Natural killer cell (primary cell): ENCODE results near the gene LY6G6F. TPM values are rescaled to one million over a fixed set of nuclear protein-coding genes. Genes with fewer than 3 reads are reported as not detected.
A peak's percentile ranks its signal among the peaks of the same experiment; 100 is the strongest.

Experiments
- ATAC-seq, 3 donors: fragments of 150-1000 bp in 2 of 3; fragments of 200-7000 bp in 1 of 3; cut with Tn5 transposase; 1 replicate in 1 of 3; 2 replicates in 2 of 3; pipeline ENCODE4 v1.10.0; 2021; ENCODE audit warnings: mild to moderate bottlenecking in 2 of 3, moderate library complexity in 2 of 3
- DNase-seq, 2 donors: peaks; one replicate each; pipeline versions ENCODE4 v3.0.0 to v3.0.0-alpha.2; 2013 to 2021; ENCODE audit warnings: mixed read lengths in 1 of 2
- H3K27ac ChIP-seq: one replicate; pipeline ENCODE4 v1.5.1; 2013; ENCODE audit warnings: mild to moderate bottlenecking, low read length
- H3K27me3 ChIP-seq: one replicate; pipeline ENCODE4 v1.6.1; 2013; ENCODE audit warnings: low read length; ENCODE audit not compliant: control insufficient read depth, insufficient read depth
- H3K36me3 ChIP-seq: one replicate; pipeline ENCODE4 v1.6.1; 2013; ENCODE audit warnings: low read length; ENCODE audit not compliant: control insufficient read depth, insufficient read depth
- H3K4me1 ChIP-seq: one replicate; pipeline ENCODE4 v1.6.1; 2013; ENCODE audit warnings: low read length; ENCODE audit not compliant: control insufficient read depth, insufficient read depth
- H3K4me3 ChIP-seq: one replicate; pipeline ENCODE4 v1.5.1; 2013; ENCODE audit warnings: low read length
- H3K9me3 ChIP-seq: one replicate; pipeline ENCODE4 v1.6.1; 2013; ENCODE audit warnings: low read length; ENCODE audit not compliant: control insufficient read depth, insufficient read depth
- H3K27ac Mint-ChIP-seq, 2 donors: one replicate each; pipeline ENCODE4 v1.8.0; 2022; ENCODE audit warnings: mild to moderate bottlenecking in 2 of 2, mixed read lengths in 2 of 2, moderate library complexity in 1 of 2
- H3K27me3 Mint-ChIP-seq, 2 donors: one replicate each; pipeline ENCODE4 v1.8.0; 2022; ENCODE audit warnings: low read depth in 2 of 2, mixed read lengths in 2 of 2
- H3K36me3 Mint-ChIP-seq: one replicate; pipeline ENCODE4 v1.8.0; 2022; ENCODE audit warnings: mixed read lengths
- H3K4me1 Mint-ChIP-seq, 2 donors: one replicate each; pipeline ENCODE4 v1.8.0; 2022; ENCODE audit warnings: mixed read lengths in 2 of 2
- H3K4me3 Mint-ChIP-seq: one replicate; pipeline ENCODE4 v1.8.0; 2022; ENCODE audit warnings: mild to moderate bottlenecking, moderate library complexity, mixed read lengths
- H3K9me3 Mint-ChIP-seq, 2 donors: one replicate each; pipeline ENCODE4 v1.8.0; 2022; ENCODE audit warnings: mixed read lengths in 2 of 2
- CTCF ChIP-seq: fragments of 200-600 bp; IDR thresholded peaks from one replicate; pipeline ENCODE4 v1.8.0; 2022; ENCODE audit warnings: antibody characterized with exemption
- WGBS: methylation state at CpG from one replicate; pipeline ENCODE4 v1.1.7; 2013; ENCODE audit warnings: missing lambda C conversion rate; ENCODE audit not compliant: insufficient coverage; 5-methylcytosine and 5-hydroxymethylcytosine counted together
- intact Hi-C: fragments of 100-400 bp; cut with micrococcal nuclease; formaldehyde crosslinking; loops from one replicate; pipeline ENCODE4 v1.14.2; 2022
- total RNA-seq, 4 donors: library from RNA; stranded (reverse); fragments of 120-200 nt in 1 of 4; gene quantifications; one replicate each; pipeline versions ENCODE4 v1.2.3 to v1.2.4, GENCODE V29; 2013 to 2022

LY6G6F gene
- total RNA-seq, 3 donors from 2014 or later (not counting 1 experiment from before 2014, with no cell fraction given): 0.97 to 3.2 (median 1.4) TPM

GRCh38 chr6:31733734-31734133 is 27.1 kb downstream of the LY6G6F start:
- Mint-ChIP-seq H3K9me3 (no peaks in the 10 kb centered on the region), H3K36me3 (no peaks in the 10 kb centered on the region), H3K27me3 (no peaks in the 10 kb centered on the region), H3K4me3 (peak overlapping the region; percentile 97), H3K27ac (peak overlapping the region; percentile 91 to 99), H3K4me1 (peaks cover 61 to 82% of the 10 kb centered on the region in 2 donors)
- DNase-seq: no peak
- no peaks in the 10 kb centered on the region for H3K9me3 ChIP-seq
- H3K27me3 ChIP-seq: no peaks in the 10 kb centered on the region
- H3K4me1 ChIP-seq: peaks cover 67% of the 10 kb centered on the region
- H3K36me3 ChIP-seq: peaks cover 39% of the 10 kb centered on the region
- H3K27ac ChIP-seq: peak overlapping the region; percentile 83
- intact Hi-C loops: loop anchor here (10.0 kb wide), 1 partner anchor 189 kb away; the partner anchor contains the start of genes ATP6V1G2, DDX39B and NFKBIL1
- TF ChIP-seq CTCF: no peak
- ATAC-seq: no peak
- H3K4me3 ChIP-seq: no peak overlapping the region
- 82% methylated on average over 4 of the region's 4 CpGs for WGBS

GRCh38 chr6:31734247-31734820 is 27.7 kb downstream of the LY6G6F start:
- Histone ChIP-seq H3K4me1 (peaks cover 67% of the 10 kb centered on the region), H3K4me3 (peak overlapping the region; percentile 68), H3K36me3 (peaks cover 39% of the 10 kb centered on the region), H3K27me3 (no peaks in the 10 kb centered on the region), H3K27ac (peak overlapping the region; percentile 83), H3K9me3 (no peaks in the 10 kb centered on the region)
- no peak for TF ChIP-seq CTCF
- no peaks in the 10 kb centered on the region for H3K9me3 Mint-ChIP-seq
- no peaks in the 10 kb centered on the region for H3K27me3 Mint-ChIP-seq
- WGBS: 0% methylated on average over 2 of the region's 2 CpGs
- H3K4me3 Mint-ChIP-seq: peak overlapping the region; percentile 97
- intact Hi-C loops: loop anchor here (10.0 kb wide), 1 partner anchor 190 kb away; the partner anchor contains the start of genes ATP6V1G2, DDX39B and NFKBIL1
- H3K4me1 Mint-ChIP-seq: peaks cover 61 to 82% of the 10 kb centered on the region in 2 donors
- H3K36me3 Mint-ChIP-seq: no peaks in the 10 kb centered on the region
- peak overlapping the region; percentile 91 to 99 for H3K27ac Mint-ChIP-seq
- DNase-seq (no peak), ATAC-seq (no peak)

- H3K4me1 Mint-ChIP-seq: peaks cover 64 to 82% of the 10 kb centered on the region in 2 donors
Measured at GRCh38 chr6:31734821-31735406, 28.2 kb downstream of the LY6G6F start.

More at GRCh38 chr6:31734821-31735406, 28.2 kb downstream of the LY6G6F start:
- DNase-seq (peak; percentile 66 to 79), ATAC-seq (peak; percentile 64 to 80 (median 65))
- intact Hi-C loops: loop anchor here (5.0 to 10.0 kb wide), 4 partner anchors 53 to 190 kb away; partner anchors contain the start of genes ATP6V1G2, BAG6, DDX39B and LY6G5C
- no peaks in the 10 kb centered on the region for H3K27me3 ChIP-seq
- WGBS: under 1% methylated on average over 16 of the region's 18 CpGs
- H3K36me3 ChIP-seq: peaks cover 39% of the 10 kb centered on the region
- H3K4me3 Mint-ChIP-seq: peak overlapping the region; percentile 97
- H3K27ac Mint-ChIP-seq: peak overlapping the region; percentile 91 to 99
- H3K9me3 ChIP-seq: no peaks in the 10 kb centered on the region
- TF ChIP-seq CTCF: no peak
- peak overlapping the region; percentile 83 for H3K27ac ChIP-seq
- peaks cover 65% of the 10 kb centered on the region for H3K4me1 ChIP-seq
- no peaks in the 10 kb centered on the region for H3K9me3 Mint-ChIP-seq
- no peaks in the 10 kb centered on the region for H3K36me3 Mint-ChIP-seq
- H3K4me3 ChIP-seq: peak overlapping the region; percentile 68
- H3K27me3 Mint-ChIP-seq: no peaks in the 10 kb centered on the region
